Measurements from ENCODE around the gene KLHDC4.

GRCh38 chr16:87677830-87678229 lies 88.0 kb downstream of the KLHDC4 start:
- TF ChIP-seq, protein P1, sequence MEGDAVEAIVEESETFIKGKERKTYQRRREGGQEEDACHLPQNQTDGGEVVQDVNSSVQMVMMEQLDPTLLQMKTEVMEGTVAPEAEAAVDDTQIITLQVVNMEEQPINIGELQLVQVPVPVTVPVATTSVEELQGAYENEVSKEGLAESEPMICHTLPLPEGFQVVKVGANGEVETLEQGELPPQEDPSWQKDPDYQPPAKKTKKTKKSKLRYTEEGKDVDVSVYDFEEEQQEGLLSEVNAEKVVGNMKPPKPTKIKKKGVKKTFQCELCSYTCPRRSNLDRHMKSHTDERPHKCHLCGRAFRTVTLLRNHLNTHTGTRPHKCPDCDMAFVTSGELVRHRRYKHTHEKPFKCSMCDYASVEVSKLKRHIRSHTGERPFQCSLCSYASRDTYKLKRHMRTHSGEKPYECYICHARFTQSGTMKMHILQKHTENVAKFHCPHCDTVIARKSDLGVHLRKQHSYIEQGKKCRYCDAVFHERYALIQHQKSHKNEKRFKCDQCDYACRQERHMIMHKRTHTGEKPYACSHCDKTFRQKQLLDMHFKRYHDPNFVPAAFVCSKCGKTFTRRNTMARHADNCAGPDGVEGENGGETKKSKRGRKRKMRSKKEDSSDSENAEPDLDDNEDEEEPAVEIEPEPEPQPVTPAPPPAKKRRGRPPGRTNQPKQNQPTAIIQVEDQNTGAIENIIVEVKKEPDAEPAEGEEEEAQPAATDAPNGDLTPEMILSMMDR (IDR thresholded peaks at IDR 0.05; ENCODE audit: insufficient read depth, low read depth, low read length): no peak
- TF ChIP-seq EZH2 (IDR thresholded peaks at IDR 0.05; ENCODE audit: insufficient read depth, low read length): no peak

Measured in astrocyte (in vitro differentiated cells and primary cell).